GM19324 (cell line): Measurements from ENCODE around the gene COL9A3.

ENCODE experiments used
- ATAC-seq: cut with Tn5 transposase; IDR thresholded peaks from one replicate; pipeline ENCODE4 v1.9.1; 2021; ENCODE audit warnings: mild to moderate bottlenecking, moderate library complexity; ENCODE audit not compliant: unreplicated experiment, low FRiP score

COL9A3 gene

DNA sequence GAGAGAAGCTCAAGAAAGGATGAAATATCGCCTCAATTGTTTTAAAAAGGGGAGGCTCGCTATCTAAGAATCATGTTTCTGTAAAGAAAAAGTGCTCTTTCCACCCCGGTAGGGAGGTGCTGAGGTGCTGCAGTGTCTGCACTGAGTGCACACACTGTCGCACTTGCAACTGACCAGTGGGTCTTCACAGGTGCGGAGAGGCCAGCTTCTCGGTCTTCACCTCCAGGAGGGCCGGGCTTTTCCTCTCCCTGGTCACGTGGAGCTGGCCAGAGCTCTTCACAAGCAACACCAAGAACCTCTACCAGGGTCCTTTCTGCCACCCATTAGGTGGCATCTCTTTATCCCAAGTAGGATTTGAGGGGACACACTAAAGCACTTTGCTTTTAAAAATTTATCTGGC, 72.6 kb downstream of the COL9A3 start:
- no peak for ATAC-seq

DNA sequence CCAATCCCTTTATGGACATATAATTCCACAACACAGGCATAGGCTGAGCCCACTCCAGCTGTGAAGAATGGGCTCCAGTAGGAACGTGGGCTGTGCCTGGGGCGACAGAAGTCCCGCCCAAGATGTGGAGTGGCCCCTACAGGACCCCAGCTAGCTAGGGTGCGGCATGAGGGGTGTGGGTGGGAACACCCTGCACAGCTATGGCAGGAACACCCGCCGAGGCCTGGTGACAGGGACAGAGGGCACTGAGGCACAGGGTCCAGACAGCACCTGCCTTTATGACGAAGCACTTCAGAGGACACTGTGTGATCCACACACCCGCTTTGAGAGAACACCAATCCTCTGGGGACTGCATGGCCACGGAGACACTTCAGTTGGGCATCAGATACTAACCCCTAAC, 73.0 kb downstream of the COL9A3 start:
- ATAC-seq = no peak

DNA sequence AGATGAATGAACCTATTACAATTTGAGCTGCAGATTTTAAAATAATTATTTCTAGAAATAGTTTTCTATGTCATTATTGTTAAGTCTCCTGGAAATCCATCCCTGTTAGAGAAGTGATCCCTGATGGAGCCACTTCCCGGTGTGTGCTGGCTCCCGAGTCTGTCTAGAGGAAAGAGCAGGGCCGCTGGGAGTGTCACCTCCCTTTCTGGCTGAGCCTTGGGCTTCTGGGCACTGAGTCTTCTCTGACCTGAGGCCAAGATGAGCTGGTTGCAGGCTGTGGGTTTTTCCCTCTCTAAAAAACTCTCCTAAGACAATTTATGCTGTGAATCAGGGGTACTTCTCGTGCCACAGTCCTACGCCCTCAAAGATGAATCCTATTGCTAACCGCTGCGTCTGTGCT, 73.6 kb downstream of the COL9A3 start:
- ATAC-seq = no peak
